Measurements from ENCODE around the gene FOXM1. TPM values are rescaled to one million over a fixed set of nuclear protein-coding genes. Genes with fewer than 3 reads are reported as not detected.

Gene FOXM1
- total RNA-seq, 1 donor from 2014 or later, result 1.2 TPM

GRCh38 chr12:2854669-2855453 is 22.1 kb downstream of the FOXM1 start:
- DNase-seq (ENCODE audit: missing footprints) (no peak), ATAC-seq (no peak)
- intact Hi-C loops (cut with DNase I), result loop anchor here (5.0 kb wide), 1 partner anchor 182 kb away; no protein-coding TSS in a partner anchor

- DNase-seq (ENCODE audit: missing footprints), result peak; percentile 86
- peak; percentile 89 for ATAC-seq
- intact Hi-C loops (cut with DNase I), result loop anchor here (1.0 to 5.0 kb wide), 2 partner anchors 91 to 184 kb away; no protein-coding TSS in a partner anchor
Measured at GRCh38 chr12:2853626-2854025, 23.3 kb downstream of the FOXM1 start.

- intact Hi-C loops (cut with DNase I), result loop anchor here (5.0 kb wide), 1 partner anchor 185 kb away; no protein-coding TSS in a partner anchor
Measured at GRCh38 chr12:2851931-2852330, 25.0 kb downstream of the FOXM1 start.

GRCh38 chr12:2845280-2845679 is 31.7 kb downstream of the FOXM1 start:
- DNase-seq (ENCODE audit: missing footprints) (no peak), ATAC-seq (no peak)
- intact Hi-C loops (cut with DNase I), result no loop called here

More at GRCh38 chr12:2851931-2852330, 25.0 kb downstream of the FOXM1 start:
- DNase-seq (ENCODE audit: missing footprints) (no peak), ATAC-seq (no peak)

- intact Hi-C loops (cut with DNase I), result no loop called here
- no peak for DNase-seq (ENCODE audit: missing footprints)
- ATAC-seq, result no peak
Measured at GRCh38 chr12:2844786-2845185, 32.2 kb downstream of the FOXM1 start.

GRCh38 chr12:2842948-2843347 is 34.0 kb downstream of the FOXM1 start:
- ATAC-seq (no peak), DNase-seq (ENCODE audit: missing footprints) (no peak)
- intact Hi-C loops (cut with DNase I), result no loop called here

GRCh38 chr12:2841056-2841650 is 35.8 kb downstream of the FOXM1 start:
- DNase-seq (ENCODE audit: missing footprints), result no peak
- no peak for ATAC-seq
- intact Hi-C loops (cut with DNase I), result no loop called here

- intact Hi-C loops (cut with DNase I), result no loop called here
- no peak for ATAC-seq
Measured at GRCh38 chr12:2836574-2836973, 40.4 kb downstream of the FOXM1 start.

GRCh38 chr12:2835691-2836403 is 41.1 kb downstream of the FOXM1 start:
- no peak for DNase-seq (ENCODE audit: missing footprints)
- no peak for ATAC-seq
- intact Hi-C loops (cut with DNase I), result no loop called here

More at GRCh38 chr12:2836574-2836973, 40.4 kb downstream of the FOXM1 start:
- no peak for DNase-seq (ENCODE audit: missing footprints)

- ATAC-seq (peak; percentile 47), DNase-seq (ENCODE audit: missing footprints) (no peak)
- intact Hi-C loops (cut with DNase I), result no loop called here
Measured at GRCh38 chr12:2834581-2835491, 42.1 kb downstream of the FOXM1 start, which contains the start of gene NRIP2. TSS of gene NRIP2 (minus strand) at chr12:2835035. CDS start at chr12:2834983, 52 bp downstream.

- ATAC-seq, result peak; percentile 29
- intact Hi-C loops (cut with DNase I), result no loop called here
- DNase-seq (ENCODE audit: missing footprints), result no peak
Measured at GRCh38 chr12:2833810-2834209, 43.2 kb downstream of the FOXM1 start.

- intact Hi-C loops (cut with DNase I), result no loop called here
- ATAC-seq, result no peak
- no peak for DNase-seq (ENCODE audit: missing footprints)
Measured at GRCh38 chr12:2833327-2833726, 43.6 kb downstream of the FOXM1 start.

GRCh38 chr12:2832550-2833127 is 44.3 kb downstream of the FOXM1 start:
- ATAC-seq (no peak), DNase-seq (ENCODE audit: missing footprints) (no peak)
- intact Hi-C loops (cut with DNase I), result no loop called here

GRCh38 chr12:2829275-2829674 is 47.7 kb downstream of the FOXM1 start:
- no peak for ATAC-seq
- intact Hi-C loops (cut with DNase I), result no loop called here
- no peak for DNase-seq (ENCODE audit: missing footprints)

GRCh38 chr12:2826721-2827515 is 50.1 kb downstream of the FOXM1 start:
- no peak for ATAC-seq
- intact Hi-C loops (cut with DNase I), result no loop called here

GRCh38 chr12:2826036-2826435 is 50.9 kb downstream of the FOXM1 start:
- ATAC-seq (no peak), DNase-seq (ENCODE audit: missing footprints) (no peak)
- intact Hi-C loops (cut with DNase I), result no loop called here

More at GRCh38 chr12:2826721-2827515, 50.1 kb downstream of the FOXM1 start:
- no peak for DNase-seq (ENCODE audit: missing footprints)

GRCh38 chr12:2825132-2825531 is 51.8 kb downstream of the FOXM1 start:
- no peak for ATAC-seq
- intact Hi-C loops (cut with DNase I), result no loop called here
- no peak for DNase-seq (ENCODE audit: missing footprints)

Measured in Right ventricle myocardium inferior (tissue), 1 donor.